Retinal pigment epithelial cell (primary cell): ENCODE results near the gene ITGB7.

ENCODE experiments used
- DNase-seq: peaks from one replicate; pipeline ENCODE4 v3.0.0-alpha.2; 2010; ENCODE audit warnings: low read depth
- H3K4me3 ChIP-seq: 2 replicates; pipeline ENCODE4 v1.5.1; 2011; ENCODE audit warnings: mild to moderate bottlenecking, low read length, control low read depth, moderate library complexity
- TF ChIP-seq, protein P1 (sequence below): conservative IDR thresholded peaks from 2 replicates; pipeline ENCODE4 v1.5.1; 2011; ENCODE audit warnings: low read depth, low read length, control low read depth, inconsistent platforms

ITGB7 gene

DNA sequence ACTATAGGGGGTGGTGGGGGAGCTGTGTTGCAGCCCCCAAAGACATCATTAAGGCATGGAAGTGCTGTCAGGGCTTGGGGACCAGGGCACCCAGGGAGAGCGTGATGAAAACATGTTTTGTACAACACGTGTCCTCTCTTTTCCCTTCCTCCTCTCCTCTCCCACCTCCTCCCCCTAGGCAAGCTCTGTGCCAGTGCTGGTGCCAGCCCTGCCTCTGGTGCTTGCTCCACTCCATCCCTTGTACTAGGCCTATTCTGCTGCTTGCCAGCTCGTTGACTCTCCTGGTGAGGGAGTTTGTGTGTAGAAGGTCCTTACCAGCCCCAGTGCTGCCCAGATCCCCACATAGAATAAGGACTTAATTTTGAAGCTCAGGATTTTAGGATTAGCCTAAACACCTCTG lies 28.1 kb upstream of the ITGB7 start:
- H3K4me3 ChIP-seq, result no peak overlapping the region
- TF ChIP-seq, protein P1, sequence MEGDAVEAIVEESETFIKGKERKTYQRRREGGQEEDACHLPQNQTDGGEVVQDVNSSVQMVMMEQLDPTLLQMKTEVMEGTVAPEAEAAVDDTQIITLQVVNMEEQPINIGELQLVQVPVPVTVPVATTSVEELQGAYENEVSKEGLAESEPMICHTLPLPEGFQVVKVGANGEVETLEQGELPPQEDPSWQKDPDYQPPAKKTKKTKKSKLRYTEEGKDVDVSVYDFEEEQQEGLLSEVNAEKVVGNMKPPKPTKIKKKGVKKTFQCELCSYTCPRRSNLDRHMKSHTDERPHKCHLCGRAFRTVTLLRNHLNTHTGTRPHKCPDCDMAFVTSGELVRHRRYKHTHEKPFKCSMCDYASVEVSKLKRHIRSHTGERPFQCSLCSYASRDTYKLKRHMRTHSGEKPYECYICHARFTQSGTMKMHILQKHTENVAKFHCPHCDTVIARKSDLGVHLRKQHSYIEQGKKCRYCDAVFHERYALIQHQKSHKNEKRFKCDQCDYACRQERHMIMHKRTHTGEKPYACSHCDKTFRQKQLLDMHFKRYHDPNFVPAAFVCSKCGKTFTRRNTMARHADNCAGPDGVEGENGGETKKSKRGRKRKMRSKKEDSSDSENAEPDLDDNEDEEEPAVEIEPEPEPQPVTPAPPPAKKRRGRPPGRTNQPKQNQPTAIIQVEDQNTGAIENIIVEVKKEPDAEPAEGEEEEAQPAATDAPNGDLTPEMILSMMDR, result no peak
- no peak for DNase-seq

DNA sequence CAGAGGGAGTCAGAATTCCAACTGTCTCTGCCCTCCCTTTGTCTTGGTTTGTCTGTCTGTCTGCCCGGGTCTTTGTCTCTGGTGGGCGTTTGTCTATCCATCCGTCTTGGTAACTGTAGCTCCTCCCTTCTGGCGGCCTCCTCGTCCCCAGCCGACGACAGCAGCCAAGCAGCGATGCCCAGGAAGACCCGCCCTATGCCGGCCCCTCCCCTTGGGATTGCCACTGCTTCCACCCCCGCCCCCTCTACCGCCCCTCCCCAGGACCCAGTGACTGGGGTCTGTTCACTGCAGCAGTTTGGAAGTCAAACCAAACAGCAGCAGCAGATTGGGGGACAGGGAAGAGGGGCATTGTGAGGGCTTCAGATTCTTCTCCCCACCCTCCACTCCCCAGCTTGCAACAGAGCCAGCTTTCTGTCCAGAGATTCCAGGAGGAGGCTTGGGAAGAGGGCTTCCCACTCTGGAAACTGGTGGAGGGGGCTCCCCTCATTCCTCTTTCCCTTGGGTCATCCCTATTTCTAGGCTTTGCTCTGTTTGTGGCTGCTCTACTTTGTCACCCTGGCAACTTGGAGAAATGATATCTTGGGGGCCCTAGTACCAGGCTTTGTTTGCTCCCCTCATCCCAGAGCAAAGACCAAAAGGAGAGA lies 27.3 kb upstream of the ITGB7 start:
- no peak for DNase-seq
- TF ChIP-seq, protein P1, result no peak
- H3K4me3 ChIP-seq, result no peak overlapping the region

DNA sequence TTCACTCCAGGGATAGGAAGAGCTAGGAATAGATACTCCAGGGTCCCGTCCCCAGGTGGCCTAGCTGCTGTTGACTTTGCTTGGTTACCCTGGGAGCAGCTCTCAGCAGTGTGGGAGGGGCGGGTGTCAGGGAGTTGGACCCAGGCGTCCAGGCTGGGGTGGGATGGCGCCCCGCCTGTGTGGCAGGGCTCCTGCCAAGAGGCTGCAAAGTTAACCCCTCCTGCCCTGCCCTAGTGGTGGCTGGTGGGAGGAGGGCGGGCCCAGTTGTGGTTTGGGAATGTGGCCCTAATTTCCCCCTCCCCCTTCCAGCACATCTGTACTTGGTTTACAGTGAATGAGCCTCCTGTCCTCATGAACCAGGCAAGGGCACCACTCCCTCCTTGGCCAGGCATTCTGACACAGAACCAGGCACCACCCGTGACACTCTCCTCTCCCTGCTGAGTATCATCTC lies 26.6 kb upstream of the ITGB7 start:
- no peak overlapping the region for H3K4me3 ChIP-seq
- no peak for DNase-seq
- TF ChIP-seq, protein P1, result no peak

DNA sequence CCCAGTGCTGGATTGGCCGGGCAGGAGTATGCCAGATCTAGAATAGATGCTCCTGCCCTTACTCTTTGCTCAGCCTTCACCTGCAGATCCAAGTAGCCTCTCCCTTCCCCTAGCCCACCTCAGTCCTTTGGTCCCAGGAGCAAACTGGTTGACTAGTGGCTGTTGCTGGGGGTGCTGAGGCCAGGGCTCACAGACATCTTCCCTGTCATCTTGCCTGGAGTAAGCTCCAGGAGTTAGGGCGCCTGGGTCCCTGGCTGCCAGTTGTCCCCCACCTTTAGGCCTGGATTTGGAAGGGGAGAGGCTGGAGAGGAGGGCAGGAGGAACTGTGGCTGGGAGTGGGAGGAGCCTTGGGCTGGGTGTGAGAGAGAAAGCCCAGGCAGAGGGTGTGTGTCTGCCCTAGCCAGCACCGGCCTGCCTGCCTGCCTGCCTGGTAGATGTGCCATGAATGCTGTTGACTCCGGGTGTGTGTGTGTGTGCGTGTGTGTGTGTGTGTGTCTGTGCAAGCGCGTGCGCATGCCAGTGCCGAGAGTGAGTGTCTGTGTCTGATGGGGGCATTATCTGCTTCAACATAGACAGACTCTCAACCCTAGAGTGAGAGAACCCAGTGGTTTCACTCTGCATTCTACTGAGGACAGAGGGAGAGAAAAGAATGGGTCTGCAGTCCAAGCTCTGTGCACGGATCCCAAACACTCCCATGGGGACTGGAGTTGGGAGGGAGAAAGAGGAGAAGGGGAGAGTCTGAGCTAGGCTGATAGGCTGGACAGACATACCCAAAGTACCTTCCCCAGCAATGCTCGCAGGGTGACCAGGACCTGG lies 25.8 kb upstream of the ITGB7 start:
- TF ChIP-seq, protein P1, result no peak
- no peak for DNase-seq
- peak overlapping the region; percentile 54 for H3K4me3 ChIP-seq

DNA sequence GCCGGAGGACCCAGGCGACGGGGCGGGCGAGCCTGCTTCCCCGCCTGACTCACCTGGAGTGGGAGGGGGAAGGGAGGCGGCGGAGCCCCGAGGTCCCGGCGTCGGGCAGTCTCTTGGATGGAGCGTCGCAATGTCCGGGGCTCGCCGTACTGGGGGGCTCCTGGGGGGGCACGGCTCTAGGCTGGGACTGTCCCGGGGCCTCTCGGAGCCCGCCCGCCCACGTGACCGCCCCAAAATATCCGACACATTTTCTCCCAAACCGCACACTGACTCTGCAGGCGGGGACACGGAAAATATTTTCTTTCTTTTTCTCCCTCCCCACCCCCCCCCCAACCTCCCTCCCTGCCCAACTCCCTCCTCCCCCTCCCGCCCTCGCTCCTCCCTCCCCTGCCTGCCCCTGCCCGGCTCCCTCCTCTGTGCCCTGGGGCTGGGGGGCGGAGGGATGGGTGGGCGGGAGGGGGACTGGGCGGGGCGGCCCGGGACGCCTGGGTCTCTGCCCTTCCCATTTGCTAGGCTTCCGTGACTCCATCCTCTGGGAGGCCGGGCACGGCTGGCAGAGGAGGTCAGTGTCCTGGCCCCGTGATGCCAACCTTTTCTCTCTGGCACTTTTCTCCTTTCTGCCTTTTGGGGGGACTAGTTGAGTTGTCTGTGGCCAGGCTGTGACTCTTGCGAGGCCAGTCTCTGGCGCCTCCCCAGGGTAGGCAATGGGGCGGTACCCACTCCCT lies 25.0 kb upstream of the ITGB7 start, which contains the start of gene RARG:
RARG (minus strand) TSS at position 289 of the 725 bp plus-strand sequence. CDS start 4,664 bp downstream, outside the sequence.
- H3K4me3 ChIP-seq, result peak within 1 kb of the TSS; percentile 57
- TF ChIP-seq, protein P1, result no peak
- DNase-seq, result no peak

DNA sequence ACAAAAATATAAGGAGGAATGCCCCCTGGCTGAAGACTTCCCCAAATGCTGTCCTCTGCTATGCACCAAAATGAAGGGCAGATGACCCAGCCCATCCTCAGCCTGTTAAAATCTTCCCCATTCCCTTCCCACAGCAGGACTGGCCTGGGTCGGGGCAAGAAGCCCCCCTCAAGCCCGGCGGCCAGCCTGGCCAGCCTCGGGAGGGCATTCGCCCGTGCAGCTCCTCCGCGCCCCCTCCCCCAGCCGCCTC lies 24.5 kb upstream of the ITGB7 start:
- peak overlapping the region; percentile 57 for H3K4me3 ChIP-seq
- TF ChIP-seq, protein P1, result no peak
- DNase-seq, result no peak
